Keratinocyte (primary cell): ENCODE measurements around the gene HOXD4. TPM values are rescaled to one million over a fixed set of nuclear protein-coding genes. Genes with fewer than 3 reads are reported as not detected.

ENCODE experiments used
- DNase-seq: peaks from one replicate; pipeline ENCODE4 v3.0.0-alpha.2; 2011; ENCODE audit warnings: low read depth, missing footprints, low spot score
- FAIRE-seq: peaks from 2 replicates; lab custom pipeline; 2011; peaks lifted over from hg19 to GRCh38; lab: Jason Lieb, UNC
- H2AFZ ChIP-seq: 2 replicates; pipeline ENCODE4 v1.6.0; 2012; ENCODE audit warnings: low read length, control low read depth, inconsistent platforms; ENCODE audit not compliant: control insufficient read depth
- H3K27ac ChIP-seq: 2 replicates; pipeline ENCODE4 v1.5.1; 2011; ENCODE audit warnings: low read length; ENCODE audit not compliant: control insufficient read depth, insufficient read depth
- H3K27me3 ChIP-seq: 3 replicates; pipeline ENCODE4 v1.6.0; 2011; ENCODE audit warnings: low read length; ENCODE audit not compliant: control insufficient read depth, insufficient read depth; ENCODE audit errors: extremely low read depth
- H3K36me3 ChIP-seq, 2 experiments: 2 replicates in 1 of 2; 3 replicates in 1 of 2; pipeline ENCODE4 v1.5.1; 2011; ENCODE audit warnings: low read length in 2 of 2, mild to moderate bottlenecking in 1 of 2; ENCODE audit not compliant: control insufficient read depth in 2 of 2, insufficient read depth in 2 of 2; ENCODE audit errors: extremely low read depth in 1 of 2
- H3K4me1 ChIP-seq: 3 replicates; pipeline ENCODE4 v1.5.1; 2011; ENCODE audit warnings: low read length; ENCODE audit not compliant: control insufficient read depth, insufficient read depth; ENCODE audit errors: extremely low read depth
- H3K4me2 ChIP-seq: 3 replicates; pipeline ENCODE4 v1.6.0; 2011; ENCODE audit warnings: low read depth, low read length; ENCODE audit not compliant: control insufficient read depth, insufficient read depth; ENCODE audit errors: extremely low read depth
- H3K4me3 ChIP-seq, 3 experiments: fragments of 200-600 bp in 1 of 3; sonication (generic) in 1 of 3; 2 replicates in 2 of 3; 3 replicates in 1 of 3; pipeline ENCODE4 v1.5.1; 2011 to 2016; ENCODE audit warnings: low read length in 3 of 3, mild to moderate bottlenecking in 3 of 3, control low read depth in 2 of 3, inconsistent platforms in 1 of 3, low read depth in 1 of 3, mixed read lengths in 1 of 3, mixed run types in 1 of 3, moderate library complexity in 1 of 3; ENCODE audit not compliant: control insufficient read depth in 2 of 3, insufficient read depth in 2 of 3; ENCODE audit errors: extremely low read depth in 1 of 3
- H3K79me2 ChIP-seq: 2 replicates; pipeline ENCODE4 v1.6.0; 2012; ENCODE audit warnings: low read length; ENCODE audit not compliant: control insufficient read depth, insufficient read depth
- H3K9ac ChIP-seq: 3 replicates; pipeline ENCODE4 v1.6.0; 2011; ENCODE audit warnings: low read length; ENCODE audit not compliant: control insufficient read depth, insufficient read depth; ENCODE audit errors: extremely low read depth
- H3K9me1 ChIP-seq: 3 replicates; pipeline ENCODE4 v1.6.0; 2011; ENCODE audit warnings: low read length; ENCODE audit not compliant: control insufficient read depth, insufficient read depth; ENCODE audit errors: extremely low read depth
- H3K9me3 ChIP-seq: 2 replicates; pipeline ENCODE4 v1.5.1; 2012; ENCODE audit warnings: low read depth, low read length; ENCODE audit not compliant: control insufficient read depth
- H4K20me1 ChIP-seq: 3 replicates; pipeline ENCODE4 v1.6.0; 2011; ENCODE audit warnings: low read length; ENCODE audit not compliant: control insufficient read depth, insufficient read depth; ENCODE audit errors: extremely low read depth
- CTCF ChIP-seq, 3 experiments: IDR thresholded peaks in 1 of 3; conservative IDR thresholded peaks in 1 of 3; optimal IDR thresholded peaks in 1 of 3; 2 replicates in 2 of 3; 3 replicates in 1 of 3; pipeline versions ENCODE3 to v1.5.1; 2011; ENCODE audit warnings: low read length in 3 of 3, mild to moderate bottlenecking in 3 of 3, moderate library complexity in 2 of 3, control low read depth in 1 of 3, inconsistent platforms in 1 of 3; ENCODE audit not compliant: insufficient read depth in 2 of 3; ENCODE audit errors: extremely low read depth in 1 of 3
- EZH2 ChIP-seq: IDR thresholded peaks from one replicate; pipeline ENCODE4 v1.6.1; 2012; ENCODE audit warnings: inconsistent platforms, mild to moderate bottlenecking, low read length, moderate library complexity
- dilution Hi-C: fragments of 300-500 bp; cut with MboI; formaldehyde crosslinking; loops from one replicate; pipeline ENCODE4 v1.7.0; 2020; ENCODE audit warnings: low sequenced_read_pairs; ENCODE audit not compliant: extremely low pct_ligation_motif_present
- polyA plus RNA-seq, 5 experiments: library from polyadenylated mRNA; depleted of rRNA in 3 of 5; stranded (reverse) in 3 of 5; stranded (forward) in 1 of 5; unstranded in 1 of 5; fragments of >200 nt; gene quantifications; 1 replicate in 1 of 5; 2 replicates in 3 of 5; 3 replicates in 1 of 5; pipeline versions ENCODE4 v1.2.1 to v1.2.3, GENCODE V29; 2011 to 2012; ENCODE audit warnings: missing spikeins in 2 of 5, low read depth in 1 of 5, low replicate concordance in 1 of 5

Gene HOXD4
- polyA plus RNA-seq, 1 donor (not counting 4 experiments of a cell fraction or from before 2014, with no cell fraction given): not detected

DNA sequence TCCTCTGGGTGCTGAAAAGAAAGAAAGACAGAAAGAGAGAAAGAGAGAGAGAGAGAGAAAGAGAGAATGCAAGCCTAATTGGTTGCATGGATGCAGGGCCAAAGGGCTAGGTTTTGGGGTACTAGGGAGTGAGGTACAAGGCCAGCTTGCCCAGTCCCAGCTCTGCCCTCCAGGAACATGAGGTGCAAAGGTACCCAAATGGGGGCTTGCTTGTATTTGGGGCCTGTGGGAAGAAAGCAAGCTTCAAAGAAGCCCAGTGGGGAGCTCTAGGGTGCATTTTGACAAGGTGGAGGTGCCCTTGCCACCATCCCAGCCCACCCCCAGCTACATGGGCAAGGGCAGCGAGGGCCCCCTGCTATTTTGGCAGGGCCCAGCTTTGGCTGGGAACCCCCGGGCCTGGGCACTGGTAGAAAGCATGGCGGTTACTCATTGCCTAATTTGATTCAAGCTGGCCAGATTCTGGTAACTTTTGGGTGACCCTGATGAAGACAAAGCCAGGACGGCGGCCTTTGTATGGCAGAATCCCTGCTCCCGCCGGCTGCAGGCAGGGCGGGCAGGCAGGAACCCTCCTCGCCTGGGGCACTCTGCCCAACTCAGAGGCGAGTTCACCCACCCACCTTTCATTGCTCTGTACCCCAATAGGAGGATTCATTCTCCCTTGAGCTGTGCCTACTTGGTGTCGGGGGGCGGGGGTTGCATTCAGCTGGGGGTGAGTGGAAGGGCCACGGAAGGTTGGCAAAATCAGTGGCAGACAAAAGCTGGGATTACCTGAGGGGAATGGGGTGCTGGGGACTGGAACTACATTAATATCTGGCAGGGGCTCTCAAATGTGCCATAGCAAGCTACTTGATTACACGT is 537 bp upstream of the HOXD4 start:
- dilution Hi-C loops: loop anchor here (25.0 kb wide), 1 partner anchor 486 kb away; no protein-coding TSS in a partner anchor
- no peaks in the 10 kb centered on the region for H4K20me1 ChIP-seq
- no peaks in the 10 kb centered on the region for H3K79me2 ChIP-seq
- H3K9me3 ChIP-seq: no peaks in the 10 kb centered on the region
- H3K4me2 ChIP-seq: no peak overlapping the region
- DNase-seq: no peak
- TF ChIP-seq CTCF (optimal IDR thresholded peaks at IDR 0.05 in 1 of 3, IDR thresholded peaks at IDR 0.05 in 1 of 3, conservative IDR thresholded peaks at IDR 0.05 in 1 of 3; ENCODE audit: extremely low read depth in 1 of 3, insufficient read depth in 2 of 3, low read length in 3 of 3) (no peak), EZH2 (no peak)
- peaks cover 94% of the 10 kb centered on the region for H3K27me3 ChIP-seq
- no peaks in the 10 kb centered on the region for H3K4me1 ChIP-seq
- H2AFZ ChIP-seq: no peak overlapping the region
- H3K27ac ChIP-seq: no peak overlapping the region
- no peaks in the 10 kb centered on the region for H3K36me3 ChIP-seq
- no peak for FAIRE-seq
- no peak overlapping the region for H3K4me3 ChIP-seq
- no peaks in the 10 kb centered on the region for H3K9me1 ChIP-seq
- no peak overlapping the region for H3K9ac ChIP-seq

DNA sequence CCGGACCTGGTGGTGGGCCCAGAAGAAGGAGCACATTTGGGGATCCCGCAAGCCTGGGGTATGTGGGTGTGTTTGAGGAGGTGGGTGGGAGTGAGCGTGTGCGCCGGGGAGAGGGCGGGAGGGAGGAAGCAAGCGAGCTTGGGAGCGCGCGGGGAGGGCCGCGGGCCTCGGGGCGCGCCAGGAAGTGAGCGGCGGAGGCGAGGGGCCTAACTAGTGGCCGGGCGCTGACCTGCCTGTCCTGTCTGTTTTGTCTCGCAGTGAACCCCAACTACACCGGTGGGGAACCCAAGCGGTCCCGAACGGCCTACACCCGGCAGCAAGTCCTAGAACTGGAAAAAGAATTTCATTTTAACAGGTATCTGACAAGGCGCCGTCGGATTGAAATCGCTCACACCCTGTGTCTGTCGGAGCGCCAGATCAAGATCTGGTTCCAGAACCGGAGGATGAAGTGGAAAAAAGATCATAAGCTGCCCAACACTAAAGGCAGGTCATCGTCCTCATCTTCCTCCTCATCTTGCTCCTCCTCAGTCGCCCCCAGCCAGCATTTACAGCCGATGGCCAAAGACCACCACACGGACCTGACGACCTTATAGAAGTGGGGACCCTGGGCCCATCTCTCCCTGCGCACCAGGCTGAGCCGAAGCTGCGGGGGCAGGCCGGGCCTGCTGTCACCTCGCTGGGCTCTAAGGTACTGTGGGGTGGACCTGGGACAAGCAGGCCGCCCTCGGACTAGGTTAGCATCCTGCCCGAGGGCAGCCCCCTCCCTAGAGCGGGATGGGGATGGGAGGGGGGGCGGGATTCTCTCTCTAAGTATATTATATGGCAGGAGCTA is 1.2 kb downstream of the HOXD4 start:
- Histone ChIP-seq H3K9ac (no peak overlapping the region), H3K9me1 (no peaks in the 10 kb centered on the region), H3K9me3 (no peaks in the 10 kb centered on the region), H3K4me2 (no peak overlapping the region), H3K4me1 (no peaks in the 10 kb centered on the region), H2AFZ (no peak overlapping the region), H3K36me3 (no peaks in the 10 kb centered on the region), H4K20me1 (no peaks in the 10 kb centered on the region), H3K79me2 (no peaks in the 10 kb centered on the region), H3K27ac (no peak overlapping the region), H3K4me3 (no peak overlapping the region), H3K27me3 (peaks cover 94% of the 10 kb centered on the region)
- dilution Hi-C loops: loop anchor here (25.0 kb wide), 1 partner anchor 485 kb away; no protein-coding TSS in a partner anchor
- DNase-seq: no peak
- TF ChIP-seq CTCF (optimal IDR thresholded peaks at IDR 0.05 in 1 of 3, IDR thresholded peaks at IDR 0.05 in 1 of 3, conservative IDR thresholded peaks at IDR 0.05 in 1 of 3; ENCODE audit: extremely low read depth in 1 of 3, insufficient read depth in 2 of 3, low read length in 3 of 3) (no peak), EZH2 (no peak)
- no peak for FAIRE-seq
